Peyer's patch (tissue), 4 donors: ENCODE data around the gene TNFRSF8.

ENCODE experiments used
- CTCF ChIP-seq, 6 experiments: fragments of 450-650 bp in 4 of 6; fragments of 200-600 bp in 2 of 6; sonication (generic) in 1 of 6; IDR thresholded peaks; one replicate each; pipeline ENCODE4 v1.5.1; 2017 to 2019; ENCODE audit warnings: antibody characterized with exemption in 6 of 6, mild to moderate bottlenecking in 3 of 6, moderate library complexity in 1 of 6
- POLR2A ChIP-seq, 2 donors: fragments of 450-650 bp; IDR thresholded peaks; one replicate each; pipeline ENCODE4 v1.5.1; 2017; ENCODE audit warnings: antibody characterized with exemption in 2 of 2, mild to moderate bottlenecking in 2 of 2, moderate library complexity in 2 of 2

DNA sequence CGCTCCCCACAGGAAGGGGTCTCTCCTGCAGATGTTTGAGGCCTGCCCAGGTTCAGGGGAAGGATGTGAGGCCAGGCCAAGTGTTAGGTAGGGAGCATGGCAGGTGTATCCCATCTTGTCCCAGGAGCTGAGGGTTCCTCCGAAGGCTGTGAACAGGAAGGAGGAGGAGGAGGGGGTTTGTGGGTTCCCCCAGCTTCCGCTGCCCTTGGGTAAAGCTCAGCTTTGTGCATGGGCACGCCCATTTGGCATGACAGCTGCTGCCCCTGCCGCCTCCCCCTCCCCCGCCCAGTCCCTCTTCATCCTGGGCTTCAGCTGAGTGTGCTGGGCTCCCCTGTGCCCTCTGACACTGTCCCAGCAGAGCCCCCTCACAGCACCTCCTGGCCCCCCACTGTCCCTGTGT is 25.5 kb downstream of the TNFRSF8 start:
- TF ChIP-seq CTCF (IDR thresholded peaks at IDR 0.05) (no peak), POLR2A (IDR thresholded peaks at IDR 0.05) (no peak)
